ENCODE data around the gene PAXX. TPM values are rescaled to one million over a fixed set of nuclear protein-coding genes. Genes with fewer than 3 reads are reported as not detected.
"Not testable (repeated sequence)": the region's sequence is repeated elsewhere in the genome, so short reads cannot be mapped to it uniquely, and the experiment has no call there.

The PAXX gene
- total RNA-seq, 1 experiment from 2014 or later, result 32.0 TPM

DNA sequence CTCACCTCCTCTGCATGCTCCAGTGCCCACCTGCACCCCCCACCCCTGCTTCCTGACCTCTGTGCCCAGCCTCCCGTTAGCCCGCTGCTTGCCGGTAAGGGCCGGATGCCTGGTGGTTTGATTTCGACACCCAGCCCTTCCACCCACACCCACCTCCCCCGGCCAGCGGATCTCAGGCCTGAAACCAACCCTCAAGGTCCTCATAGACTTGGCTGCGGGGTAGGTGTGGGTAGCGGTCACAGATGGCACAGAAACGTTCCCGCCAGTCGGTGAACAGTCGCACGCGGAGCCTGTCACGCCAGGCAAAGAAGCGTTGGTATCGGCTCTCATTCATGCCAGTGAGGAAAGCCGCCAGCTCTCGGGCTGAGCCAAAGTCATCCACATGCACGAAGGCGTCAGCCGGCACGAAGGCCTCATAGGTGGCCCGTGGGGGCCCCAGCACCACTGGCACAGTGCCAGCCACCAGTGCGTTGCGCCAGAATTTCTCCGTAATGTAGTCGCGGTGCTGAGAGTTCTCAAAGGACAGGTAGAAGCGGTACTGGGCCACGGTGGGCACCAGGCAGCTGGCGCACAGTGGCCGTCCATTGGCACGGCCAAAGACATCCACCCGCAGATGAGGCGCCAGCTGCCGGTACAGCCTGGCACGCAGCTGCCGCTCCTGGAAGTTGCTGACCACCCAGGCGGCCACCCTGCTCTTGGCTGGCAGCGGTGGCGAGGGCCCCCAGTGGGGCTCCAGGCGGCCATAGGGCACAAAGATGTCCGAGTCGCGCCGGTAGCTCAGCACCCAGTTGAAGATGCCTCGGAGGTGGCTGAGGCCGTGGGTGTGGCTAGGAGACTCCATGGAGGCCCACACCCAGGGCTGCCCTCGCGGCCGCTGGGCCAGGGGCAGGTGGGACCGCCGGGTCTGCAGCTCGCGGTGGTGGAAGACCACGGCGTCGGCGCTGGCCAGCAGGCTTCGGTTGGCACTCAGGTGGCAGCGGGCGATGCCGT, 38.6 kb downstream of the PAXX start:
- DNase-seq (ENCODE audit: low spot score), result no peak

DNA sequence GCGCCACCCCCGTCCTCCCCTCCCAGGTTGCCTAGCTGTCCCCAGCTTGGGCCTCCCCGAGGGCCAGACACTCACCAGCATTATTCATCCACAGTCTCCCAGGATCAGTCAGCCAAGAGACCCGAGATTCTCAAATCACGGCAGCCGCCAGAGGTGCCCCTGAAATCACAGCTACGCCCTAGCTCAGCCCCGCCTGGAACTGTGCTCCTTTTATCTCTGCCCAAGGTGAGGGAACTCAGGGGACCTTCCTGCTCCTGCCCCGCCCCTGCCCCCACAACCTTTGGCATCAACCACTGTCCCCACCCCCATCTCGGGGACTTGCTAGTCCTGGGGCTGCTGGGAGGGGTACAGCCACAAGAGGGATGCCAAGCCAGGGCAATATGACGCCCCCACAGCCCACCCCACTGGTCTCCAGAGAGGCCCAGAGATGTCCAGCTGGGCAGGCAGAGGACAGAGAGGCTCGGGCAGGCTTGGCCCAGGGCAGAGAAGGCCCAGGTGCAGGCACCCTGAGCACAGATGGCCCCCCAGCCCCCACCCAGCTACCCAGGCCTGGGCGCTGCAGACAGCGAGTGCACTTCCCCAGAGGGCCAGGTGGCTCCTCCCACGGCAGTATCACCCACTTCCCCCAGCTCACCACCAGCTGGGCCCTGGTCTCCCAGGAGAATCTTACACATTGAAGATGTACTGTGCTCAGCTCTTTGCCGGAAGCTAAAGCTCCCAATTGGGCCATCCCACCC, 39.9 kb downstream of the PAXX start, which contains the start of gene FUT7:
TSS of gene FUT7 (minus strand) at position 185 of the 737 bp plus-strand sequence. CDS start at position 88, 97 bp downstream.
- no peak for DNase-seq (ENCODE audit: low spot score)

DNA sequence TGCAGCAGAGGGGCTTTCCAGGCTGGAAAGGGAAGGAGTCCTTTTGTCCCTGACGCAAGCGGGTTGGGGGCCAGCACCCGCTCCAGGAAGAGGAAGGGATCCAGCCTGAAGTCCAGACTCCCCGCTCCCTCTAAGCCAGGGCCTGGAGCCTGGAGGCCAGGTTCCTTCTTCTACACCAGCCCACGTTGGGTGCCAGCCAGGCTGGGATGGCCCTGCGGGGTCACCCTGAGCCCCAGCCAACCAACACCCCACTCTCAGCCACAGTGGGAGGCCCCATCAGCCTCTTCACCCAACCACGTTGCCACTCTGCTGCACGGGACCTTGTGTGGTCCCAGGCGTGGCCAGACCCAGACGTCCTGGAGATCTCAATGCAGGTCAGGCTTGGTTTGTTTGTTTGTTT, 40.6 kb downstream of the PAXX start:
- DNase-seq (ENCODE audit: low spot score), result no peak

DNA sequence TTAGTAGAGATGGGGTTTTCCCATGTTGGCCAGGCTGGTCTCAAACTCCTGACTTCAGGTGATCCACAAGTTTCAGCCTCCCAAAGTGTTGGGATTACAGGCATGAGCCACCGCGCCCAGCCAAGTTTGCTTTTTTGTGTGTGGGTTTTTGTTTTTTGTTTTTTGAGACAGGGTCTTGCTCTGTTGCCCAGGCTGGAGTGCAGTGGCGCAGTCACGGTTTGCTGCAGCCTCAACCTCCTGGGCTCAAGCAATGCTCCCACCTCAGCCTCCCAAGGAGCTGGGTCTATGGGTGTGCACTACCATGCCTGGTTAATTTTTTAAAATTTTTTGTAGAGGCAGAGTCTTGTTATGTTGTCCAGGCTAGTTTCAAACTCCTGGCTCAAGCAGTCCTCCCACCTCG, 41.3 kb downstream of the PAXX start:
- DNase-seq (ENCODE audit: low spot score), result not testable (repeated sequence)

DNA sequence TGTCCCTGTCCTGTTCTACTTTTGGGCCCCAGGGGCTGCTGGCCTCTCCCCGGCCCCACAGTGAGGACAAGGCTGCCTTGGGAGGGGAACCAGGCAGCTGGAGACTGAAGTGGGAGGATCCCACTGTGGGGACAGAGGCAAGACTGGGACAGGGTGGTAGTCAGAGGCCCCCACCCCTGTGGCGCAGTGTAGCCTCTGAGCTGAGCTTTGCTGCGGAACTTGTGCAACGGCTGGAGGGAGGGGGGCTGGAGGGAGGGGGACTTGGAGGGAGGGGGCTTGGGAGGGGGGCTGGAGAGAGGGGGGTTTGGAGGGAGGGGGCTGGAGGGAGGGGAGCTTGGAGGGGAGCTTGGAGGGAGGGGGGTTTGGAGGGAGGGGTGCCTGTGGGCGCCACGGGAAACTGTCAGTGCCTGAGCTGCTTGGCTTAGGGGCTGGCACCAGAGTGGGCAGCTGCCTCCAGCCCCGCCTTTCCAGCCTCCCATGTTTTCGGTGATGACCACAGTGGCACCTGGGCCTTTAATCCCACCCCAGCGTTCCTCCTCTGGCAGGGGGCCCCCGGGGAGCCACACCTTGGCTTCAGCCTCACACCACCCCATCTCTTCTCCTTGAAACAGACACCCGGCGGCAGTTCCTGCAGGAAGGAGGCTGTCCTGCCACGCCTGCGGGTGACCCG, 42.0 kb downstream of the PAXX start:
- DNase-seq (ENCODE audit: low spot score), result no peak

DNA sequence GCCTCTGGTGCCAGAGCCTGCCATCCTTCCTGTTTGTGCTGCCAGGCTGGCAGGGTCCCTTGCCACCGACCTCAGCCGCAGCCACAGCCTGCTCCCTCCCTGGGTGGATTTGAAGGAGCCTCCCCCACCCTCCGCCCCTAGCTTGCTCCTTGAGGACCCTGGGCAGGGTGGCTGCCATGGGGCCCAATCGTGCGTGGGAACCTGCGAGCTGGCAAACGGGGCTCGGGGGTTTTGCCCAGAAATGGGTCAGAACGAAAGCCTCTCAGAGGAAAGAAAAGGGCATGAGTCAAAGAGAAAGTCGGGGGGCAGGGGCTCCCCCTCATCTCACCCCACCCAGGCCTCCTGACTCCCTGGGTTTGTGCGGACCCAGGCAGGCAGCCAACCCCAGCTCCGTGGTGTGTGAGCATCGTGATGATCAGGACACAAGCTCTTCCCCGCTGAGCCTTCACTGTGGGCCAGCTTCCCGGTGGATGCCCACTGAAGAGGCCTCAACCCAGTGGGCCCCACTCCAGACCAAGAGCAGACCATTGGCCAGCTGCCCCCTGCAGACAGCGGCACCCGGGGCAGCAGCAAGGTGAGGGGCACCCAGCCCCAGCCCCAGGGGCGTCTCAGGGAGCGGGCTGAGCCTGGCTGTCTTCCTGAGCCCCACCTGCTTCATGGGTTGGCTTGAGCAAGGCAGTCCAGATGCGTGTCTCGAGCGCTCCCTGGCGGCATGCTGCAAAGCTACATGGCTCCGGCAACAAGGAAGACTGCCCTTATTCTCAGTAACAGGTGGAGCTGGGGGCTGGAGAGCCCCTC, 42.7 kb downstream of the PAXX start:
- DNase-seq (ENCODE audit: low spot score), result peak; percentile 81

DNA sequence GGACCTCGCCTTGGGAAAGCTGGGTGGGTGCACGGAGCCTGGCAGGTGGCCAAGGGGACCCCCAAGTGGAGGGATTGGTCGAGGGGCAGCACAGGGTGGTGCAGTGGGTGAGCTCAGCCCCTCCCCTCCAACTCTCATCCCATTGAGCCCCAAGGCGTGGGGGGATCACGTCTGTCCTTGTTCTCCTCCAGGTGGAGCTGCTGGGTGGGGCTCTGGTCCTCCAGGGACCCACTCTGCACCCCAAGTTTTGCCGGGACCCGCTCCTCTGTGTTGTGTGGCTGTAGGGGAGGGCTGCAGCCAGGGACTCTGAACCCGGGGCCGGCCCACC, 43.2 kb downstream of the PAXX start:
- no peak for DNase-seq (ENCODE audit: low spot score)

DNA sequence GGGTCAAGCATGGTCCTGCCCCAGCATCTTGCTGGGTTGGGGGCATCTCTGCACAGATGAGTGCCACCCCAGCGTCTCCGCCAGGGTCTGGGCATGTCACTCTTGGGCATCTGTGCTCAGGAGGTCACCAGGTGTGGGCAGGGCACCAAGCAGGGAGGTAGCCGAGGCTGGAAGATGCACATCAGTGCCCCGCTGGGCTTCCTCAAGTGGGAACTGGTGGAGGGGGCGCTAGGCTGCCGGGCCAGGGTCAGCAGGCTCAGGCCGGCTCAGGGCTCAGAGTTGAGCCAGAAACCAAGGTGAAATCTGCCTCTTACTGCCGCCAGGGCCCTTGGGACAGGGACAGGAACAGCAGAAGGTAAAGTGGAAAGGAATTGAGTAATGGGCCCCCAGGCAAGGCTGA, 43.7 kb downstream of the PAXX start:
- DNase-seq (ENCODE audit: low spot score), result no peak

DNA sequence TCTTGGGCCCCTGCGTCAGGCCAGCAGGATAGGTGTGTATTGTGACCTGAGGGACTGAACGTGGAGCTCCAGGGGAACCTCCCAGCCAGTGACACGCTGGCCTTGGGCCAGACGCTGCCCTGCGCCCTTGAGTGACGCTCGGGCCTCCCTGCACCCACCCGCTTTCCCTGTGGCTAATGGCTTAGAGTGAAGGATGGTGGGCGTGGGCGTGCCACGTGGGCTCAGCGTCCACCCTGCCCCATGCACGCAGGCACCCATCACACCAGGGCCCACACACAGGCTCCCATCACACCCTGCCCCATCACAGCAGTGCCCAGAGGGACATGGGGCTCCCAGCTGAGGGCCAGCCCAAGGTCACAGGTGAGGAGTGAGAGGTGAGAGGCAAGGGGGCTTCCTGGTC, 44.8 kb downstream of the PAXX start:
- no peak for DNase-seq (ENCODE audit: low spot score)

DNA sequence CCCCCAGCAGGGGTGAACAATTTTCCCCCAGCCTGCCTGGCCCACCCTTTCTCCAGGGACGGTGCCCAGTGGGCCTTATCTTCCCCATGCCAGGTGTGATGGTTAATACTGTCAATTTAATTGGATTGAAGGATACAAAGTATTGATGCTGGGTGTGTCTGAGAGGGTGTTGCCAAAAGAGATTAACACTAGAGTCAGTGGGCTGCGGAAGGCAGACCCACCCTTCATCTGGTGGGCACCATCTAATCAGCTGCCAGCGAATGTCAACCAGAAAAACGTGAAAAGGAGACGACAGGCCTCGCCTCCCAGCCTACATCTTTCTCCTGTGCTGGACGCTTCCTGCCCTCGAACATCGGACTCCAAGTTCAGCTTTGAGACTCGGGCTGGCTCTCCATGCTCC, 45.3 kb downstream of the PAXX start:
- DNase-seq (ENCODE audit: low spot score), result no peak

DNA sequence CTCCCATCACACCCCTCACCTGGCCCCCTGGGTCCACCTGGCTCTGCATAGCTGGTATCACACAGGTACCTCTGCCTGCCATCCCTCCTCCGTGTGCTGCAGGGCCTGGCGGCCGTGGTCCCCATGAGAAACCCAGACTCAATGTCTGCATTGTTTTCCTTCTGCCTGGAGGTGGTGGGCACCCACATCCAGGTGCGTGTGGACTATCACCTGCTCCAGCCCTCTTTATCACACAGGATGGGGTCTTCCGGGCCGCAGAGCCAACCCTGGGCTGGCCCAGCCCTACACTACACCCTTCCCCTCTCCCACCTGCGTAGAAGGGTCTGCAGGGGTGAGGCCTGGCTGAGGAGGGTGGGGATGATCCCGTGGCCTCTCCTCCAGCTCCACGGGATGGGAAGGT, 46.7 kb downstream of the PAXX start:
- DNase-seq (ENCODE audit: low spot score), result no peak

DNA sequence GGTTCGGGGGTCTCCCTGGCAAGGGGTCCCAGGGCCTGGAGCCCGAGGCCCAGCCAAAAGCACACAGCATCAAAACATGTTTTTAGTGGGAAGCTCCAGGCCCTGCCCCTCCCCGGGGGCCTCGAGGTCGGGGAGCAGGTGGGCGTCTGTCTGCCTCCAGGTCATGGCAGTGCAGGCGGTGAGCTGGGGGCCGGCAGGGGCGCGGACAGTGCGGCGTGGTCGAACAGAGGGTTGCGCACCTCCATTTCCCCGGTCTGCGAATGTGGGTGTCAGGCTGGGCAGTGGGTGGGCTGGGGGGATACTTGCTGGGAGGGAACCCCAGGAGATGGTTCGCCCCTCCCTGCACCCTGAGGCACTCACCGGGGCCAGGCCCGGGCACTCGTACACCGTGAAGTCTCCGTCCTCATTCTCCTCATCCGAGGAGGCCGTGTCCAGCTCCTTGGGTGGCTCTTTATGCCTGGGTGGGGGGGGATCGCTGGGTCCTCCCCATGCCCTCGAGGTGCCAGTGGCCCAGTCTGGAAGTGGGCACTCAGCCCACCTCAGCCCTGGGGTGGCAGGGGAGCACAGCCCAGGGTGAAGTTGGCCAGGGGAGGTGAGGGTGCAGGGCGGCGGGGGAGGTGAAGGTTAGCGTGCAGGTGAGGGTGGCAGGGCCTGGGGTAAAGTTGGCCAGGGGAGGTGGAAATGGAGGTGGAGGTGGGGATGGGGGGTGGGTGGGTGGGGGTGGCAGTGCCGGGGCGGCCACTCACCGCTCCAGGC, 47.6 kb downstream of the PAXX start:
- DNase-seq (ENCODE audit: low spot score), result no peak

DNA sequence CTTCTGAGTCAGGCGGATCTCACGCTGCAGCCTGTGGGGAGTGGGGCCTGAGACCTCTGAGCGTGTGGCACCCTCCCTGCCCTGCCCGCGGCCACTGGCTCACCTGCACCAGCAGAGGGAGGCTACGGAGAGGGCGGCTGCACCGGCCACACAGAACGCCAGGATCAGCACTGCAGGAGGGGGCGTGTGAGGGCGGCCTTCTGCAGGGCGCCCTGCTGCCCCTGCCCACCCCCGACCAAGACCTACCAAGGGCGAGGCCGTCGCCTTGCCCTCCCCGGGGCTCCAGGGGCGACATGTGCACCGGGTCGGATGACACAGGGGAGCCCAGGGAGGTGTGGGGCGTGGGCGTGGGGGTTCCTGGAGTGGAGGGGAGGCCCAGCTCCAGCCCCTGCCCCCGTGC, 48.3 kb downstream of the PAXX start:
- DNase-seq (ENCODE audit: low spot score), result no peak

DNA sequence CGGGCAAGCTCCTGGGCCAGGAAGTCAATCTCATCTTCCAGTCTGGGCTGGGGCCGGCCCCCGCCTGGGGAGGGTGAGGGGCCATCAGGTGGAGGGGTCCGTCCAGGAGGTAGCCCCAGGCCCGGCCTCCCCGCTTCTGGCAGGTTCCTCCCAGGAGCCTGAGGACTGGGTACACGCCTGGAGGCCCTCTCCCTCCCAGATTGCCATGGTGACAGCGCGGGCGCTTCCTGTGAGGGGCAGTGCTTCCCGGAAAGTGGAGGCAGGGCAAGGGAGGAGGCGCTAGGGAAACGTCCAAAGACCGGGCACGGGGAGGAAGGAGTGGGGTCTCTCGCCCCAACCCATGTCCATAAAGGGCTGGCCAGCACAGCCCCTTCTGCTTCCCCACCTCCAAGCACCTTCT, 48.9 kb downstream of the PAXX start:
- DNase-seq (ENCODE audit: low spot score), result no peak

DNA sequence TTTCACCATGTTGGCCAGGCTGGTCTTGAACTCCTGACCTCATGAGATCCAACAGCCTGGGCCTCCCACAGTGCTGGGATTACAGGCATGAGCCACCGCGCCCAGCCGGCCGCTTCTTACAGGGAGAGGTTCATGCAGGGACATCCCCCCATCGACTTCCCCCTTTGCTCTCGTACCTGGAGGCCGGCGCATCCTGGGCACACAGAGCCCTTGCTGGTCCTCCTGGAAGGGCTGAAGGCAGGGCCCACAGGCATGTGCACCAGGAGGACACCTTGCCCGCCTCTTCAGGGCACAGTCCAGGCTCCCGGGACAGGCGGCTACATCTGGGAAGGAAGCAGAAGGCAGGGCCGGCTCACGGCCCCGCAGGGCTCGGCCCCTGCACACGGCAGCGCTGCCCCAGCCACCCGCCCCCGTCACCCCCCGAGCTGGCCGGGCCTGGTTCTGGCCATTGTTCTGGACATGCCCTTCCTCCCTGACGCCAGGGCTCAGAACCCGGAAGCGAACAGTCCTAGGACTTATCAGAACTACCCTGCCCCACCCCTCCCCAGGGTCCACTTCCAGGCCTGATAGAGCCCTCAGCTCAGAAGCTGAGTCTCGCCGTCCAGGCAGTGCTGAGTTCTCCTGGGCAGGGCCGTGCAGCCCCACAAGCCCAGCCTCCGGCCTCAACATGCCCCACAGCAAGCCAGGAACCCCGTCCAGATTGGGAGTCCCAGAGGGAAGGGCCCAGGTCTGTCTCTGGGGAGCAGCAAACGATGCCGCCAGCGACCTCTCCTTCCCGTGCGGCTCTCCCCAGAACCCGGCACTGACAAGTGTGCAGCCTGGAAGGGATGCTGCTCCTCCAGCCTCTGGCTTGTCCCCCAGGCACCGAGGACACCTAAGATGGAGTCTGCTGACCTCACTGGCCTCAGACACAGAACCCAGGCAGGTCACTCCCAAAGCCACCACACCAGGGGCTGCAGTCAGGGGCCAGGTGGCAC, 50.8 kb downstream of the PAXX start:
- DNase-seq (ENCODE audit: low spot score), result no peak
